ENCODE data around the gene KLHL22. TPM values are rescaled to one million over a fixed set of nuclear protein-coding genes. Genes with fewer than 3 reads are reported as not detected.
A peak's percentile ranks its signal among the peaks of the same experiment; 100 is the strongest.

Gene KLHL22
- total RNA-seq, 2 donors from 2014 or later, result 21.4 to 26.5 TPM

DNA sequence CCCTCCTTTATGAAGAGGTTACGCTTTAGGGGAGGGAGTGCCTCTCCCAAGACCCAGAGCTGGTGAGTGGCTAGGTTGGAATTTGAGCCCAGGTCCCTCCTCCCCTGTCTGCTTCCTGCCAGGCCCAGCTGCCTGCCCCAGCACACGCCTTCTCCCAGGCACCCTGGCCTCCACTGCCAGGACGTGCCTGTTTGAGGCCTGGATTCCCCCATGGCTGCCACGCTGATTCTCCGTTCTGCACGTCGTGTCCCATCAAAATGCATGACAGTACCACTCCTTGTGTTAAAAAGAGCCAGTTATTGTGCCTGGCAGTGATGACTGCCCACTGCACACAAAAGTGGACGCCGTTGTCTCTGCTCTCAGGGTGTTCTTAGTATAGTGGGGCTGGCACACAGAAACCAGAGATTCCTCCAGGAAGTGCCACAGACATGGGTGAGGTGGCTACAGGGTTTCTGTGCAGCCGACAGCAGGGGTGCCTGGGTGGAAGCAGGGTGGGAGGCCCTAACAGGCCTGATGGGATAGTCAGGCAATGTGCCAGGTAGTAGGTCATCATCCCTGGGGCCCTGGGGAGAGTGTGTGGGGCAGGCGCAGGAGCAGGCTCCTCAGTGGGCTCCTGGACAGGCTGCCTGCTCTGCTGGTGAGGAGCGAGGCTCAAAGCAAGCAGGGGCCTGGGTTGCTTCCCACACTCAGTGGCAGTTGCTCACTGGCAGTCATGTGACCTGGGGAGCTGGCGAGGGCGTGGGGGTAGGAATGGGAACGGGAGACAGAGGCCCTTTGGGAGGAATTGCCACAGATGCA lies 36.0 kb upstream of the KLHL22 start:
- ATAC-seq (replicated peaks in 1 of 2), result no peak
- Mint-ChIP-seq H3K36me3 (ENCODE audit: insufficient read depth in 2 of 2) (peaks cover 6 to 21% of the 10 kb centered on the region in 2 donors), H3K4me3 (no peak overlapping the region), H3K9me3 (no peaks in the 10 kb centered on the region), H3K4me1 (ENCODE audit: low read depth) (peaks cover 66% of the 10 kb centered on the region), H3K27me3 (ENCODE audit: low read depth) (no peaks in the 10 kb centered on the region), H3K27ac (no peak overlapping the region)
- DNase-seq, result no peak

DNA sequence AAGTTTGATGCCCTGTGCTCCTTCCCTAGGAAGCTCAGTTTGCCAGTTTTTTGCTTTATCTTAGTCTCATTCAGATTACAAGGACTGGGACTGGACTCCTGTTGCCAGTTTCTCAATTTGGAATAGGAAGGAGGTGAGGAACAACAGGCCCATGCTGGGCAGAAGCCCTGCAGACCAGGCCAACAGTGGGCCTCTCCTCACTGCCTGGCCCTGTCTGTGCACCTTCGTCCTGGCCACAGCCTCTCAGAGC lies 35.5 kb upstream of the KLHL22 start:
- H3K27ac Mint-ChIP-seq, result no peak overlapping the region

DNA sequence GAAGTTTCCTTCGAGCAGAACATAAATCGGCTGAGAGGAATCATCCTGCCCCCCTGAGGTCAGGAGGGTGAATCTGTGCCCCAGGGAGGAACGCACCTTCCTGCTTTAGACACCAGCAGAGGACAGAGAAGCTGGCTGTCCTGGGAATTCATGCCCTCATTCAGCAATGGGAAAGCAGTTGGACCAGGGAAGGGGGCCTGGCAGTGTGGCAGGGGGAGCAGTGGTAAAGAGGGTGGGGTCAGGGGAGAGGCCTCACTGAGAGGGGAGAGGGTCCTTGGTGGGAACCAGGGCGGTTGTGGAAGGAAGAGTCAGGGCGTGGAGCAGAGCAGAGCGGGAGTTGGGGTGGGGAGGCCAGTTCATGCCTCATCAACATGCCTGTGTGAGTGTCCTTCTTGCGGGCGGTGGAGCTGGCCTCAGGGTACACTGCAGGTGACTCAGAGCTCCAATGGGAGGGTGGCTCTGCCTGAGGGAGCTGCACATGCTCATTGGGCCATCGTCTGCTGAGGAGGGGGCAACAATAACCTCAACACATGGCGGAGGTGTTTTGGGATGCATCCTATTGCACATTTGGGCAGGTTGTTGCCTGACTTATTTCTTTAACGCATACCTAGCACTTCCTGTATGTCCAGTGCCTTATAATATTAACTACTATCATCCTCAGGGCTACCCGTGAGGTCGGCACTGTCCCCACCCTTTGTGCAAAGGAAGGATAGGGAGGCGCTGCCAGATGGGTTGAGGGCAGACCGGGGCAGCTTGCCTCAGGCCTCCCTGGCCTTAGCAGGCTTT lies 35.0 kb upstream of the KLHL22 start:
- Mint-ChIP-seq H3K27me3 (ENCODE audit: low read depth) (no peaks in the 10 kb centered on the region), H3K9me3 (no peaks in the 10 kb centered on the region), H3K4me1 (ENCODE audit: low read depth) (peaks cover 72% of the 10 kb centered on the region), H3K36me3 (ENCODE audit: insufficient read depth in 2 of 2) (peaks cover 8 to 23% of the 10 kb centered on the region in 2 donors), H3K4me3 (no peak overlapping the region), H3K27ac (no peak overlapping the region)
- DNase-seq (no peak), ATAC-seq (replicated peaks in 1 of 2) (no peak)

More for the DNA sequence above, 35.5 kb upstream of the KLHL22 start:
- no peaks in the 10 kb centered on the region for H3K27me3 Mint-ChIP-seq (ENCODE audit: low read depth)
- peaks cover 71% of the 10 kb centered on the region for H3K4me1 Mint-ChIP-seq (ENCODE audit: low read depth)
- no peak for DNase-seq
- ATAC-seq (replicated peaks in 1 of 2), result no peak
- no peak overlapping the region for H3K4me3 Mint-ChIP-seq
- H3K36me3 Mint-ChIP-seq (ENCODE audit: insufficient read depth in 2 of 2), result peaks cover 8 to 23% of the 10 kb centered on the region in 2 donors
- H3K9me3 Mint-ChIP-seq, result no peaks in the 10 kb centered on the region

DNA sequence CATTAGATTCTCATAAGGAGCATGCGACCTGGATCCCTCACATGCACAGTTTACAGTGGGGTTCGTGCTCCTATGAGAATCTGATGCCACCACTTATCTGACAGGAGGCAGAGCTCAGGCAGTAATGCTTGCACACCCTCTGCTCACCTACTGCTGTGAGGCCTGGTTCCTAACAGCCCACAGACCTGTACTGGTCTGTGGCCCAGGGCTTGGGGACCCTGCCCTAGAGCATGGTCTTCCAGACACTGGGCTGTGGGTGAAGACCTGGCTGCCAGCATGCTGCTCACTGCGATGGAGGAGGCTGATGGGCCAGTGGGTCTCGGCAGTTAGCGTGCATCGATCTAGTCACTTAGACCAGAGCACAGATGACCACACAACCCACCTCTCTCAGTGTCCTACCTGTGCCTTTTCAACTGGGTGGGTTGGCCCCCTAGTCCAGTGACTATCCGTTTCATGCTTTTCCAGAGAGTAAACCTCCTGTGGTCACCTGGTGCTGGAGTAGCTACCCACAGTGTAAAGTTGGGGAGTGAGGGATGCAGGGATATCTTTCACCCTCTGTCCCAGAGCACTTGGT lies 32.9 kb upstream of the KLHL22 start:
- H3K36me3 Mint-ChIP-seq (ENCODE audit: insufficient read depth in 2 of 2), result peaks cover 11 to 23% of the 10 kb centered on the region in 2 donors
- DNase-seq, result no peak
- ATAC-seq (replicated peaks in 1 of 2), result no peak
- H3K4me3 Mint-ChIP-seq, result peak overlapping the region in 1 of 2 donors; percentile 49
- H3K9me3 Mint-ChIP-seq, result no peaks in the 10 kb centered on the region
- no peaks in the 10 kb centered on the region for H3K27me3 Mint-ChIP-seq (ENCODE audit: low read depth)
- H3K4me1 Mint-ChIP-seq (ENCODE audit: low read depth), result peaks cover 70% of the 10 kb centered on the region
- peak overlapping the region; percentile 59 for H3K27ac Mint-ChIP-seq

DNA sequence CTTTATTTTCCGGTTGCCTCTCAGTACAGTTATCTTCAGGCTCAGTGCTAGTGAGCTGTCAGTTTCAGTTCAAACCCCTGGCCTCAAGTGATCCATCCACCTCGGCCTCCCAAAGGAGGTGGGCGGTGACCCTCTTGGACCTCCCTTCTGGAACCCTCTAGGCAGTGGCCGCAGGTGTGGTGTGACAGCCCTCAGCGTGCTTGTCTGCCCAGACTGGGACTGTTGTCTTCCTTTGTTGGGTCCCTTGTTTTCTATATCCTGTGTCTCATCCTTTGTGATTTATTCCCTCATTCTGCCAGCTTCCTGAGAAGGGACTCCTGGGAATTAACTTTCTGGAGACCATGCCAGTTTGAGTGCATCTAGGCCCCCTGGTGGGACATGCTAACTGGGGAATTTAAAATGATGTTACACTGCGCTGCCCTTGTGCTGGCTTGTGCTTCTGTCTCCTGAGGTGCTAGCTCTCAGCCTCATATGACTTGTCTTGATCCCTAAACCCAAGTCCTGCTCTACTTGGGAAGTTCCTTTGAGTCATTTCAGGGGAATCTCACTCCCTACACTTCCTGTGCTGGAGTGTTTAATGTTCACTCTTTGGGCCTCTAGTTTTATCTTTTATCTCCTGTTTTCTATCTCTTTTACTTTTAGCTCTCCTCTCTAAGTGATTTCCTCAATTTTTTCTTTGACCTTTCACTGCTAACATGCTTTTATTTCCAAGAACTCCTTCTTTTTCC lies 31.2 kb upstream of the KLHL22 start:
- peak overlapping the region in 1 of 2 donors; percentile 33 for H3K4me3 Mint-ChIP-seq
- H3K27me3 Mint-ChIP-seq (ENCODE audit: low read depth), result no peaks in the 10 kb centered on the region
- H3K36me3 Mint-ChIP-seq (ENCODE audit: insufficient read depth in 2 of 2), result peaks cover 15 to 31% of the 10 kb centered on the region in 2 donors
- ATAC-seq (replicated peaks in 1 of 2), result no peak
- H3K4me1 Mint-ChIP-seq (ENCODE audit: low read depth), result peaks cover 71% of the 10 kb centered on the region
- peak overlapping the region; percentile 14 for H3K27ac Mint-ChIP-seq
- no peak for DNase-seq
- H3K9me3 Mint-ChIP-seq, result no peaks in the 10 kb centered on the region

DNA sequence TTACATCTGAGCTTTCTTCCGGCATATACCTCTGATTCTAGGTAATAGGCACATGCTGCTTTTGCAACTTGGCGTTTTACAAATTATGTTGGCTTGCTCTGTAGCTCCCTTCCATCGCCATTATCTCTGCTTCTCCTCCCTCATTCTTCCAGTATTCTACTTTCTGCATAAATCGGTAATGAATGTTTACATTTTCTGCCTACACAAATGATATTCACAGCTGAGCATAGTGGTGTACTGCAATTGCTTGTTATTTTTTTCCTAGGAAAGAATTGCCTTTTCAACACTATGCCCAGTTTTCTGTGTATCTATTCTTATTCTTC lies 30.7 kb upstream of the KLHL22 start:
- H3K36me3 Mint-ChIP-seq (ENCODE audit: insufficient read depth in 2 of 2), result peaks cover 15 to 31% of the 10 kb centered on the region in 2 donors
- H3K9me3 Mint-ChIP-seq, result no peaks in the 10 kb centered on the region
- no peak for ATAC-seq (replicated peaks in 1 of 2)
- peaks cover 67% of the 10 kb centered on the region for H3K4me1 Mint-ChIP-seq (ENCODE audit: low read depth)
- H3K27me3 Mint-ChIP-seq (ENCODE audit: low read depth), result no peaks in the 10 kb centered on the region
- H3K4me3 Mint-ChIP-seq, result peak overlapping the region in 1 of 2 donors; percentile 33
- H3K27ac Mint-ChIP-seq, result peak overlapping the region; percentile 10
- no peak for DNase-seq

DNA sequence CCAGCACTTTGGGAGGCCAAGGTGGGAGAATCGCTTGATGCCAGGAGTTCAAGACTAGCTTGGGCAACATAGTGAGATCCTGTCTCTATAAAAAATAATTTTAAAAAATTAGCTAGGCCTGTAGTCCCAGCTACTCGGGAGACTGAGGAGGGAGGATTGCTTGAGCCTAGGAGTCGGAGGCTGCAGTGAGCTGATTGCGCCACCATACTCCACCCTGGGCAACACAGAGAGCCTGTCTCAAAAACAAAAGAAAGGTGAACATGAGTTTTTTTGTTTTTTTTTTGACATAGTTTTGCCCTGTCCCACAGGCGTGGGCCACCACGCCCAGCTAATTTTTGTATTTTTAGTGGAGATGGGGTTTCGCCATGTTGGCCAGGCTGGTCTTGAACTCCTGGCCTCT lies 29.5 kb upstream of the KLHL22 start:
- Mint-ChIP-seq H3K9me3 (no peaks in the 10 kb centered on the region), H3K27ac (no peak overlapping the region), H3K4me3 (no peak overlapping the region), H3K27me3 (ENCODE audit: low read depth) (no peaks in the 10 kb centered on the region), H3K4me1 (ENCODE audit: low read depth) (peaks cover 67% of the 10 kb centered on the region), H3K36me3 (ENCODE audit: insufficient read depth in 2 of 2) (peaks cover 17 to 29% of the 10 kb centered on the region in 2 donors)
- ATAC-seq (replicated peaks in 1 of 2) (no peak), DNase-seq (no peak)

DNA sequence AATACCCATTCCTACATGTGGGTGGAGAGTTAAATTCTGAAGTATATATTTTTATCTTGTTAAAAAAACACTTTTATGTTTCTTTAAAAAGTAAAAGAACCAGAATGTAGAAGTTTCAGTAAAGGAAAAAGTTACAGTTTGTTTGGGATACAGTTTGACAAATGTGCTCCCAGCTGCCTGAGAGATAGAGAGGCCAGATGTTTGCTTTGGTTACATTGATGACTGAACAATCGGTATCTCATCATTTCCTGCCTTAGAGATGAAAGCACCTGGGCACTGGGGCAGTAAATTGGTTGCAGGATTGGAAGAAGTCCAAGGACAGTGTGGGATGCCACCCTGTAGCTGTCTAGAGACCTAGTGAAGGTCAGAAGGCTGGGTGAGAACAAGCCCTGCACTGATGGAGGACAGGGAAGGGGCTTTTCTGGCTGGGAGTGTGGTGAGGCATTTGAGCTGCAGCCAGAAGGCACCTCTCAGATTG lies 28.4 kb upstream of the KLHL22 start:
- ATAC-seq (replicated peaks in 1 of 2) (peak; percentile 73), DNase-seq (peak; percentile 38 to 43)
- Mint-ChIP-seq H3K4me1 (ENCODE audit: low read depth) (peaks cover 75% of the 10 kb centered on the region), H3K27ac (peak overlapping the region; percentile 51), H3K4me3 (peak overlapping the region; percentile 67 to 78), H3K27me3 (ENCODE audit: low read depth) (no peaks in the 10 kb centered on the region), H3K36me3 (ENCODE audit: insufficient read depth in 2 of 2) (peaks cover 17 to 32% of the 10 kb centered on the region in 2 donors), H3K9me3 (no peaks in the 10 kb centered on the region)

DNA sequence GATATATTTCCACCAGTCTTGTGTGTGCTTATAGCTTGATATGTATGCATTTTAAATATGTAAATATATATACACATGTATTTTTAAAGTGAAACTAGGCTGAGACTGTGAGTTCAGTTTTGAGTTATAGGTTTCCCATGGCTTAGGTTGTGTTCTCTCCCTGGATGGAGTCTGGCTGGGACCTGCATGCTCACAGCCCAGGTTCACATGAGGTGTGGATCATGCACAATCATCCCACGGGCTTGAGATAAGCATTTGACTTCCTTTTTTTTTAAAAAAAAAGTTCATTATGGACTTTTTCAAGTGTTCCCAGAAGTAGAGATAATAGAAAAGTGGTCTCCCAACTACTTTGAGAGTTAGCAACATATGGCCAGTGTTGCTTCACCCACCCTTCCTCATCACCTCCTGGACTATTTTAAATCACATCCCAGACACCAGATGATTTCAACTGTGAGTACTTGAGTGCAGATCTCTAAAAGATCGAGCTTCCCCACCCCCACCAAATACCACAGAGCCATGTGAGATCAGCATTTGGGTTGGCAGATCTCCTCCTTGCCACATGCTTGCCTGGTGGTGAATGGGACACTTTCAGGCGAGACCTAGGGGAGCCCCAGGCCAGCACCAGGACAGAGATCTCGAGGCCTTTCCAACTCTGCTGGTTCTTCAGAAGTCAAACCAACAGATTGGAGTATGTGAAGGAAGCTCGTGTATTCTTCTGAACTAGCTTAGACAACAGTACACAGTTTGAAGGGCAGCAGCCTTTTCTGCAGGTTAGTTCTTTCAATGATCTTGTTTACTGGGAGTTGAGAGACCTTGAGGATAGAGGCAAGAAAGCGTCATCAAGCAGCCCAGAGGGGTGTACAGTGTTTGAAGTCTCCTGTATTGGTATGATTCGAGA lies 27.7 kb upstream of the KLHL22 start:
- H3K4me3 Mint-ChIP-seq, result peak overlapping the region; percentile 67 to 78
- H3K9me3 Mint-ChIP-seq, result no peaks in the 10 kb centered on the region
- peaks cover 80% of the 10 kb centered on the region for H3K4me1 Mint-ChIP-seq (ENCODE audit: low read depth)

DNA sequence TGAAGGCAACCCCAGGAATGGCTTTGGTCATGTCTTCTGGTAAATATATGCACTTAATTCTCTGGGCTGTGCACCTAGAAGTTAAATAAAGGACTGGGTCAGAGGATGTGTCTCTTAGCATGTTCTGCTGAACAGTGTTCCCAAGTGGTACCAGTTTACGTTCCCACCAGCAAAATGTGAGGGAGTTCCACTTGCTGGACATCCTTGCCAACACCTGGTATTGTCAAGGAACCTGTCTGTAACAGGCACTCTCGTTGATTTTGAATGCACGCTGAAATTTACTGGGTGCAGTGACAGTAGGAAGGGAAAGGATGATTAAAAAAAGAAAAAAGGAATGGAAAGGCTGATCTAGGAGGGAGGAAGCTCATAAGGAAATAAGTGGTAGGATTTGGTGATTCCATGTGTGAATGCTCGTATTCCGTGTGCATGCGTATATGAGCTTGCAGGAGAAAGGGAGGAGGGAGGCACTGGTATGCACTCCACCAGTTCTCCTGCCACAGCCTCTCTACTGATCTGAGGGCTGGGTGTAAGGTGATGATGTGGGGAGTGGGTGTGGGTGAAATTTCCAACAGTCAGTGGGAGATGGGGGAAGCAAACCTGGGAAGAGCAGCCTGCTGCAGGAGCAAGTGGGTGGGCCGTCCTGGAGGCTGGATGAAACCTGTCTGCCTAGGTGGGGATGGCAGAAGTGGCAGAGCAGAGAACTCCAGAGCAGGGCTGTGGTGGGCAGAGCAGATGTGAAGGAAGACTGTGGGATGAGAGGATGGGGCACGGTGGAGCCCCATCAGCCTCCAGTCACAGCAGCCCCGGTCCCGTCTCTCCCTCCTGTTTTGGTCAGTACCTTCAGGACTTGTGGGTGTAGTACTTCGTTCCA lies 26.8 kb upstream of the KLHL22 start:
- Mint-ChIP-seq H3K27me3 (ENCODE audit: low read depth) (no peaks in the 10 kb centered on the region), H3K9me3 (no peaks in the 10 kb centered on the region), H3K4me3 (peak overlapping the region; percentile 74 to 78), H3K4me1 (ENCODE audit: low read depth) (peaks cover 80% of the 10 kb centered on the region), H3K27ac (peak overlapping the region; percentile 83), H3K36me3 (ENCODE audit: insufficient read depth in 2 of 2) (peaks cover 14 to 26% of the 10 kb centered on the region in 2 donors)
- DNase-seq (no peak), ATAC-seq (replicated peaks in 1 of 2) (no peak)

More for the DNA sequence above, 27.7 kb upstream of the KLHL22 start:
- Mint-ChIP-seq H3K27ac (peak overlapping the region; percentile 20), H3K36me3 (ENCODE audit: insufficient read depth in 2 of 2) (peaks cover 17 to 34% of the 10 kb centered on the region in 2 donors), H3K27me3 (ENCODE audit: low read depth) (no peaks in the 10 kb centered on the region)
- DNase-seq (peak; percentile 30 to 32), ATAC-seq (replicated peaks in 1 of 2) (peak; percentile 45 to 49)

DNA sequence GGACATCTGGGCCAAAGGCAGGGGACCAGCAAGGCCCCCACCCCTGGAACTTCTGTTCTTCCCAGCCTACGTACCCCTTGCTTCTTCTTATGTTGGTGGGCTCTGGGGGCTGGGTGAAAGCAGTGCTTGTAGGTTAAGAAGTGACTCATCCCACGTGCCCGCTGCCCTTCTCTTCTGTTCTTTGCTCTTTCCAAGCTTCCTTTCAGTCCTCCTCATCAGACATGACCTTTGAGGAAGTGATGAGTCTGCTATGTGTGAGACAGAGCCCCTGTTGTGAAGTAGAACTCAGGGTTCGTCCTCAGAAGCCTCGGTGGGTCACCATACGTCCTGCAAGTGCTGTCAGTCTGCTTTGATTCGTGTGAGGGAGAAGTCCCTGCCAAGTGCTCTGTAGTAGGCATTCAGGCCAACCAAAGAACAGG lies 24.5 kb upstream of the KLHL22 start:
- peak overlapping the region; percentile 15 to 54 for H3K4me3 Mint-ChIP-seq
- no peaks in the 10 kb centered on the region for H3K9me3 Mint-ChIP-seq
- peak overlapping the region; percentile 43 for H3K27ac Mint-ChIP-seq
- DNase-seq, result peak; percentile 21 to 31
- H3K27me3 Mint-ChIP-seq (ENCODE audit: low read depth), result no peaks in the 10 kb centered on the region
- peaks cover 82% of the 10 kb centered on the region for H3K4me1 Mint-ChIP-seq (ENCODE audit: low read depth)
- ATAC-seq (replicated peaks in 1 of 2), result peak; percentile 60 to 67
- peaks cover 9 to 16% of the 10 kb centered on the region in 2 donors for H3K36me3 Mint-ChIP-seq (ENCODE audit: insufficient read depth in 2 of 2)
